Right ventricle myocardium inferior (tissue), 1 donor: ENCODE measurements around the gene PHF14. TPM values are rescaled to one million over a fixed set of nuclear protein-coding genes. Genes with fewer than 3 reads are reported as not detected.
"Not testable (repeated sequence)": the region's sequence is repeated elsewhere in the genome, so short reads cannot be mapped to it uniquely, and the experiment has no call there.

ENCODE experiments used
- ATAC-seq: fragments of 200-7000 bp; cut with Tn5 transposase; one replicate; pipeline ENCODE4 v1.9.1; 2020; ENCODE audit warnings: mild to moderate bottlenecking, moderate library complexity
- DNase-seq: peaks from one replicate; pipeline ENCODE4 v3.0.0; 2021; ENCODE audit errors: missing footprints
- intact Hi-C: fragments of 100-400 bp; cut with DNase I; formaldehyde crosslinking; loops from one replicate; pipeline ENCODE4 v1.11.0; 2022
- total RNA-seq: library from RNA; stranded (reverse); fragmentation: NEBNext Ultra II Directional; extraction: Animal tissue kit (Norgen Biotek cat#: 25700); gene quantifications from one replicate; pipeline ENCODE4 v1.2.1, GENCODE V29; 2021
- donor health status: DM: no; HTN: yes; CAD: no; lungs with severe emphysema.

PHF14 gene
- total RNA-seq, 1 donor from 2014 or later: 16.0 TPM

- intact Hi-C loops: loop anchor here (1.0 kb wide), 1 partner anchor 34 kb away; a partner anchor contains a TSS
- ATAC-seq (peak; percentile 14), DNase-seq (no peak)
Measured at GRCh38 chr7:10973942-10974911, 555 bp downstream of the PHF14 start.

GRCh38 chr7:10977113-10977512, 3.4 kb downstream of the PHF14 start:
- DNase-seq (no peak), ATAC-seq (no peak)
- intact Hi-C loops: no loop called here

- ATAC-seq: no peak
- DNase-seq: no peak
- intact Hi-C loops: no loop called here
Measured at GRCh38 chr7:10981317-10981716, 7.6 kb downstream of the PHF14 start.

GRCh38 chr7:10990748-10991147, 17.1 kb downstream of the PHF14 start:
- DNase-seq, ATAC-seq, intact Hi-C loops: not testable (repeated sequence)

GRCh38 chr7:10995482-10996166, 22.0 kb downstream of the PHF14 start:
- intact Hi-C loops, ATAC-seq, DNase-seq: not testable (repeated sequence)

- no peak for ATAC-seq
- intact Hi-C loops: no loop called here
Measured at GRCh38 chr7:10998996-10999757, 25.5 kb downstream of the PHF14 start.

GRCh38 chr7:11005202-11005601, 31.5 kb downstream of the PHF14 start:
- no peak for ATAC-seq
- intact Hi-C loops: no loop called here

More at GRCh38 chr7:10998996-10999757, 25.5 kb downstream of the PHF14 start:
- DNase-seq: no peak

GRCh38 chr7:11006291-11006690, 32.6 kb downstream of the PHF14 start:
- ATAC-seq (no peak), DNase-seq (no peak)
- intact Hi-C loops: no loop called here

More at GRCh38 chr7:11005202-11005601, 31.5 kb downstream of the PHF14 start:
- no peak for DNase-seq

GRCh38 chr7:11009631-11010030, 36.0 kb downstream of the PHF14 start:
- ATAC-seq (no peak), DNase-seq (no peak)
- intact Hi-C loops: no loop called here

GRCh38 chr7:11021468-11021867, 47.8 kb downstream of the PHF14 start:
- DNase-seq (no peak), ATAC-seq (no peak)
- intact Hi-C loops: no loop called here

- no peak for DNase-seq
- intact Hi-C loops: no loop called here
Measured at GRCh38 chr7:11026452-11027359, 53.0 kb downstream of the PHF14 start.

GRCh38 chr7:11035661-11036060, 62.0 kb downstream of the PHF14 start:
- intact Hi-C loops: no loop called here
- no peak for ATAC-seq
- no peak for DNase-seq

More at GRCh38 chr7:11026452-11027359, 53.0 kb downstream of the PHF14 start:
- ATAC-seq: no peak

- ATAC-seq: no peak
- no peak for DNase-seq
- intact Hi-C loops: no loop called here
Measured at GRCh38 chr7:11039974-11040373, 66.3 kb downstream of the PHF14 start.

GRCh38 chr7:11054033-11054432, 80.4 kb downstream of the PHF14 start:
- DNase-seq (no peak), ATAC-seq (no peak)
- intact Hi-C loops: no loop called here

- intact Hi-C loops: no loop called here
- no peak for ATAC-seq
- DNase-seq: no peak
Measured at GRCh38 chr7:11060893-11061292, 87.2 kb downstream of the PHF14 start.

- DNase-seq (no peak), ATAC-seq (no peak)
- intact Hi-C loops: no loop called here
Measured at GRCh38 chr7:11062110-11062509, 88.4 kb downstream of the PHF14 start.

- intact Hi-C loops: no loop called here
- DNase-seq: no peak
- ATAC-seq: no peak
Measured at GRCh38 chr7:11069591-11069990, 95.9 kb downstream of the PHF14 start.

GRCh38 chr7:11077816-11078215, 104.1 kb downstream of the PHF14 start:
- intact Hi-C loops: no loop called here
- DNase-seq (no peak), ATAC-seq (no peak)
